Prostate gland (tissue), 2 donors: ENCODE results near the gene KCTD15. TPM values are rescaled to one million over a fixed set of nuclear protein-coding genes. Genes with fewer than 3 reads are reported as not detected.
A peak's percentile ranks its signal among the peaks of the same experiment; 100 is the strongest.

Source experiments
- DNase-seq: peaks from one replicate; pipeline ENCODE4 v3.0.0-alpha.2; 2019; ENCODE audit warnings: low spot score
- H3K27ac ChIP-seq, 2 donors: fragments of 200-600 bp; sonication (generic); 2 replicates each; pipeline ENCODE4 v1.5.1; 2017 to 2019
- H3K27me3 ChIP-seq: fragments of 200-600 bp; sonication (generic); replicated peaks from 2 replicates; pipeline ENCODE4 v1.5.1; 2019; ENCODE audit not compliant: insufficient read depth
- H3K36me3 ChIP-seq, 2 donors: fragments of 200-600 bp; sonication (generic); 1 replicate in 1 of 2; 2 replicates in 1 of 2; pipeline versions ENCODE4 v1.5.1 to v1.8.1; 2017 to 2019
- H3K4me1 ChIP-seq: fragments of 200-600 bp; sonication (generic); replicated peaks from 2 replicates; pipeline ENCODE4 v1.5.1; 2019
- H3K4me3 ChIP-seq, 2 donors: fragments of 200-600 bp; sonication (generic); 2 replicates each; pipeline ENCODE4 v1.5.1; 2017 to 2019
- H3K9me3 ChIP-seq: fragments of 200-600 bp; sonication (generic); 2 replicates; pipeline ENCODE4 v1.5.1; 2017
- POLR2A ChIP-seq: fragments of 450-650 bp; IDR thresholded peaks from one replicate; pipeline ENCODE4 v1.6.1; 2016; ENCODE audit warnings: antibody characterized with exemption, mild to moderate bottlenecking
- POLR2AphosphoS5 ChIP-seq: sonication (generic); formaldehyde crosslinking; IDR thresholded peaks from one replicate; pipeline ENCODE4 v1.6.1; 2017; ENCODE audit warnings: antibody characterized with exemption
- WGBS: methylation state at CpG from one replicate; pipeline ENCODE4 v1.1.5; 2018; 5-methylcytosine and 5-hydroxymethylcytosine counted together
- intact Hi-C: fragments of 100-400 bp; cut with DNase I; formaldehyde crosslinking; loops from one replicate; pipeline ENCODE4 v1.14.2; 2022
- total RNA-seq, 2 donors: library from RNA; depleted of rRNA; stranded (reverse); fragments of >200 nt; gene quantifications; one replicate each; pipeline ENCODE4 v1.1.0, GENCODE V29; 2016
- TF ChIP-seq, protein P1 (sequence below), 4 experiments: fragments of 200-600 bp in 2 of 4; fragments of 450-650 bp in 2 of 4; sonication (generic) in 2 of 4; IDR thresholded peaks; 1 replicate in 3 of 4; 2 replicates in 1 of 4; pipeline ENCODE4 v1.5.1; 2016 to 2019; ENCODE audit warnings: antibody characterized with exemption in 4 of 4, mild to moderate bottlenecking in 2 of 4, moderate library complexity in 2 of 4

KCTD15 gene
- total RNA-seq, 2 donors from 2014 or later, result 41.7 to 74.6 TPM

DNA sequence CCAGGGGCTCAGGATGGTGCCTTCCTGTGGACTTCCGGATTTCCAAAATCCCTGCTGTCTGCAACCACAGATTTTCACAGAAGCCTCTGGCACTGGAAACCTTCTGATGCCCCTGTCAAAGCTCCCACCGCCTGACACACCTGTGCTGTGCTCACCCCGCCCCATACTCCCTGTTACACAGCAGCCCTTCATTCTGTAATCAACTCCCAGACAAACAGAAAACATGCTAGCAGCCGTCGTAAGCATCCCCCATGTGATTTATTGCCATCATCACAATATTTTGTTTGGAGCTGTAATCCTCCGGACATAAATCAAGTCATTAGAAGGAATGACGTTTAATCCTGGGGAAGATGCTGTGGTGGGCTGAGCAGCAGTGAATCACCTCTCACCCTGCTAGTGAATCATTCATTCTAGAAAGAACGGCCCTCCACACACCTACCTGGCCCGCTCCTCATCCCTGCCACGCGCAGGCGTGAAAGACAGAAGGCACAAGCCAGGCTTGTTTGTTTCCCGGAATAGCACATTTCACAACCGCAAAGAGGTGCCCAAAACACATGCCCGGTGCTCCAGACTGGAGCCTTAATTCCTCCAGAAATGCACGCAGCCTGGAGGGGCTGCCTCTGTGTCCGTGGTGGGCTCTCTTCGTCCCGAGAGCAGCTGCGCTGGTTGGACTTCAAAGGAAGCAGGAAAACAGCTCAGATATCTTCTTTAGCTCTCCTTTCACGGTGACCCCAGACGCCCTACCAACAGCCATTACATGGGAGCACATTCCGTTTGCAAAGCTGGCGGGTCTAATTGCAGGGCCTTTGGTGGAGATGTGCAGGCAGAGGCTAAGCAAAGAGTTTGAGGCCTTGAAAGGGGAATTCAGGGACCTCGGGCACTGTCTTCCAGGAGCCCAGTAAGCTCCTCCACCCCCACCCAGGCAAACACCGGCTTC is 41.3 kb upstream of the KCTD15 start:
- no peaks in the 10 kb centered on the region for H3K9me3 ChIP-seq
- TF ChIP-seq POLR2A (no peak), POLR2AphosphoS5 (no peak)
- TF ChIP-seq, protein P1, sequence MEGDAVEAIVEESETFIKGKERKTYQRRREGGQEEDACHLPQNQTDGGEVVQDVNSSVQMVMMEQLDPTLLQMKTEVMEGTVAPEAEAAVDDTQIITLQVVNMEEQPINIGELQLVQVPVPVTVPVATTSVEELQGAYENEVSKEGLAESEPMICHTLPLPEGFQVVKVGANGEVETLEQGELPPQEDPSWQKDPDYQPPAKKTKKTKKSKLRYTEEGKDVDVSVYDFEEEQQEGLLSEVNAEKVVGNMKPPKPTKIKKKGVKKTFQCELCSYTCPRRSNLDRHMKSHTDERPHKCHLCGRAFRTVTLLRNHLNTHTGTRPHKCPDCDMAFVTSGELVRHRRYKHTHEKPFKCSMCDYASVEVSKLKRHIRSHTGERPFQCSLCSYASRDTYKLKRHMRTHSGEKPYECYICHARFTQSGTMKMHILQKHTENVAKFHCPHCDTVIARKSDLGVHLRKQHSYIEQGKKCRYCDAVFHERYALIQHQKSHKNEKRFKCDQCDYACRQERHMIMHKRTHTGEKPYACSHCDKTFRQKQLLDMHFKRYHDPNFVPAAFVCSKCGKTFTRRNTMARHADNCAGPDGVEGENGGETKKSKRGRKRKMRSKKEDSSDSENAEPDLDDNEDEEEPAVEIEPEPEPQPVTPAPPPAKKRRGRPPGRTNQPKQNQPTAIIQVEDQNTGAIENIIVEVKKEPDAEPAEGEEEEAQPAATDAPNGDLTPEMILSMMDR (IDR thresholded peaks at IDR 0.05), result no peak
- intact Hi-C loops, result no loop called here
- H3K27me3 ChIP-seq, result no peaks in the 10 kb centered on the region
- H3K27ac ChIP-seq, result no peak overlapping the region
- no peak for DNase-seq
- no peaks in the 10 kb centered on the region for H3K4me1 ChIP-seq
- no peak overlapping the region for H3K4me3 ChIP-seq
- 39% methylated on average over 26 of the region's 26 CpGs for WGBS
- no peaks in the 10 kb centered on the region for H3K36me3 ChIP-seq

DNA sequence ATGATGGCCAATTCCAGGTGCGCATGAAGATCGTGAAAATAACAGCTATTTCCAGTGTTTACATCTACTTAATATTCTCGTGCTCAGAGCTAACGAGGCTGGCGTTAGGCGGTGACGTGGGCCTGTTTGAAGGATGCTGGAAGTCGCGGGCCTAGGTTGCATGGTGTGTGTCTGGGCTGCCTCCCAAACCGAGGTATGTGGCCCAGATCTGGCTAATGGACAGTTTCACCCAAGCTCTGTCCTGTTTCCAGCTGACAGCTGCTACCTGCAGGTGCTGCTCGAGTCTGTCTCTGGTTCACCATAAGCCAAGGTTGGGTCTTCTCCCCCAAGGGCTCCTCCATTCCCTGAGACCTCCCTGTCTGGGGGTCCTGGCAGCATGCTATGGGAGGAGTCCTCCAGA is 40.5 kb upstream of the KCTD15 start:
- H3K4me1 ChIP-seq, result no peaks in the 10 kb centered on the region
- H3K4me3 ChIP-seq, result no peak overlapping the region
- no peak overlapping the region for H3K27ac ChIP-seq
- no peak for DNase-seq
- WGBS, result 78% methylated on average over 11 of the region's 11 CpGs
- no peaks in the 10 kb centered on the region for H3K27me3 ChIP-seq
- H3K9me3 ChIP-seq, result no peaks in the 10 kb centered on the region
- intact Hi-C loops, result no loop called here
- no peak for TF ChIP-seq POLR2A
- TF ChIP-seq POLR2AphosphoS5, result no peak
- TF ChIP-seq, protein P1 (IDR thresholded peaks at IDR 0.05), result no peak
- H3K36me3 ChIP-seq, result no peaks in the 10 kb centered on the region

DNA sequence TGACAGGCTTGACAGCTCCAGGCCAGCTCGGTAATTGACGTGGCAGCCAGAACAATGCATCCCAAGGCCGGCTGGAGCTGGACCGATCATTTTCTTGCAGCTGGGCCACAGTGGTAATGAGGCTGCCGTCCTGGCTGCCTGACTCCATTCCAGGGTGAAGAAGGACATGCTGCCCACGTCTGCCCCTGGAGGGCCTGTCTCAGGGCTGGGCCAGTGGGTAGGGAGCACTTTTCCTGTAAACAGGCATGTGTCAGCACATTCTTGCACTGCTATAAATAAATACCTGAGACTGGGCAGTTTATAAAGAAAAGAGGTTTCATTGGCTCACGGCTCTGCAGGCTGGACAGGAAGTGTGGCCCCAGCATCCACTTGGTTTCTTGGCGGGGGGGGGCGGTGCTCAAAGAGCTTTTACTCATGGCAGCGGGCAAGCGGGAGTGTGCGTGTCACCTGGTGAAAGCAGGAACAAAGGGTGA is 38.1 kb upstream of the KCTD15 start:
- intact Hi-C loops, result no loop called here
- DNase-seq, result no peak
- no peak for TF ChIP-seq POLR2A
- peak; percentile 15 for TF ChIP-seq POLR2AphosphoS5
- TF ChIP-seq, protein P1 (IDR thresholded peaks at IDR 0.05), result no peak
- no peaks in the 10 kb centered on the region for H3K27me3 ChIP-seq
- no peaks in the 10 kb centered on the region for H3K4me1 ChIP-seq
- 35% methylated on average over 12 of the region's 12 CpGs for WGBS
- no peak overlapping the region for H3K4me3 ChIP-seq
- H3K9me3 ChIP-seq, result no peaks in the 10 kb centered on the region
- no peak overlapping the region for H3K27ac ChIP-seq
- no peaks in the 10 kb centered on the region for H3K36me3 ChIP-seq

DNA sequence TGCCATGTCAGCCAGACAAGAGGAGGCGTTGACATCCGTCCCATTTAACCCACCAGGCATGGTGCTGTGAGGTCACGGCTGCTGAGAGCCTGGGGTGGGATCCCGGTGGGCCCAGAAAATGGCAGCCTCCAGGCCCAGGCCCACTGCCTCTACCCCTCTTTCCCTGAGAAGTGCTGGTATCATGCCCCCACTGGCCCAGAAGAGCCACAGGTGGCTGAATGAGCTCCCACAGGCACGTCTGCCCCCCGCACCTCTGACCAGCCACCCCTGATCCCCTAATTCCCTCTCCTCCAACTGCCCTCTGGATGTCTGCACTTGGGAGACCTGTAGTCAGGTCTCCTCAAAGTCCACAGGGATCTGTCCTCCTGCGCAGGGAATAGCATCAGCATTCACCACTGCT is 37.3 kb upstream of the KCTD15 start:
- no peak for TF ChIP-seq POLR2AphosphoS5
- TF ChIP-seq, protein P1 (IDR thresholded peaks at IDR 0.05), result no peak
- TF ChIP-seq POLR2A, result no peak
- Histone ChIP-seq H3K36me3 (no peaks in the 10 kb centered on the region), H3K27ac (no peak overlapping the region), H3K4me1 (no peaks in the 10 kb centered on the region), H3K27me3 (no peaks in the 10 kb centered on the region), H3K4me3 (no peak overlapping the region), H3K9me3 (no peaks in the 10 kb centered on the region)
- WGBS, result 96% methylated on average over 7 of the region's 7 CpGs
- intact Hi-C loops, result no loop called here
- DNase-seq, result no peak
